HL-60/S4 treated with retinoic acid at 250 ng/mL for 4 days and 3 days (cell line): Measurements from ENCODE around the gene VSIG2.

Source experiments
- in situ Hi-C: fragments of 300-500 bp; cut with MboI; formaldehyde crosslinking; loops from 2 replicates; pipeline ENCODE4 v1.7.0; 2022; ENCODE audit warnings: low sequenced_read_pairs

Gene VSIG2

GRCh38 chr11:124751741-124752470, at the start of gene VSIG2:
TSS of gene VSIG2 (minus strand) at chr11:124752255. CDS start at chr11:124752137, 118 bp downstream.
- in situ Hi-C loops: loop anchor here (25.0 kb wide), 2 partner anchors 90 to 340 kb away; partner anchors contain the start of genes OR8B4, SIAE and SPA17

- in situ Hi-C loops: no loop called here
Measured at GRCh38 chr11:124801014-124801413, 49.0 kb upstream of the VSIG2 start.

GRCh38 chr11:124800226-124800929, 48.3 kb upstream of the VSIG2 start, which contains the start of gene MSANTD2:
TSS of gene MSANTD2 (minus strand) at chr11:124800406. CDS start at chr11:124800380, 26 bp downstream.
- in situ Hi-C loops: no loop called here

GRCh38 chr11:124799348-124800225, 47.5 kb upstream of the VSIG2 start:
- in situ Hi-C loops: no loop called here

GRCh38 chr11:124798991-124799347, 46.9 kb upstream of the VSIG2 start:
- in situ Hi-C loops: no loop called here

GRCh38 chr11:124796312-124796711, 44.3 kb upstream of the VSIG2 start:
- in situ Hi-C loops: no loop called here

- in situ Hi-C loops: no loop called here
Measured at GRCh38 chr11:124793466-124794278, 41.6 kb upstream of the VSIG2 start.

GRCh38 chr11:124791626-124792341, 39.7 kb upstream of the VSIG2 start:
- in situ Hi-C loops: no loop called here

- in situ Hi-C loops: no loop called here
Measured at GRCh38 chr11:124788521-124788920, 36.5 kb upstream of the VSIG2 start.

- in situ Hi-C loops: no loop called here
Measured at GRCh38 chr11:124784051-124784450, 32.0 kb upstream of the VSIG2 start.

GRCh38 chr11:124783002-124783401, 30.9 kb upstream of the VSIG2 start:
- in situ Hi-C loops: no loop called here

GRCh38 chr11:124779568-124779967, 27.5 kb upstream of the VSIG2 start:
- in situ Hi-C loops: no loop called here

- in situ Hi-C loops: no loop called here
Measured at GRCh38 chr11:124778281-124778680, 26.2 kb upstream of the VSIG2 start.

- in situ Hi-C loops: no loop called here
Measured at GRCh38 chr11:124776865-124777645, 25.0 kb upstream of the VSIG2 start.

- in situ Hi-C loops: loop anchor here (25.0 kb wide), 2 partner anchors 109 to 359 kb away; partner anchors contain the start of genes OR8B4, SIAE and SPA17
Measured at GRCh38 chr11:124770959-124771358, 18.9 kb upstream of the VSIG2 start.

- in situ Hi-C loops: loop anchor here (25.0 kb wide), 2 partner anchors 108 to 358 kb away; partner anchors contain the start of genes OR8B4, SIAE and SPA17
Measured at GRCh38 chr11:124769806-124770774, 18.0 kb upstream of the VSIG2 start.

- in situ Hi-C loops: loop anchor here (25.0 kb wide), 2 partner anchors 107 to 357 kb away; partner anchors contain the start of genes OR8B4, SIAE and SPA17
Measured at GRCh38 chr11:124768914-124769313, 16.9 kb upstream of the VSIG2 start.
